Neuronal stem cell (in vitro differentiated cells): ENCODE measurements around the gene GABBR2.

ENCODE experiments used
- DNase-seq: peaks from one replicate; pipeline ENCODE4 v3.0.0-alpha.2; 2013; ENCODE audit warnings: low spot score
- H2AFZ ChIP-seq: one replicate; pipeline ENCODE4 v1.6.1; 2013; ENCODE audit warnings: mild to moderate bottlenecking, low read length, inconsistent platforms
- H2AK5ac ChIP-seq: 2 replicates; pipeline ENCODE4 v1.6.1; 2013; ENCODE audit warnings: low read depth, mild to moderate bottlenecking, inconsistent platforms, low read length, moderate library complexity, mixed read lengths
- H2BK120ac ChIP-seq: 2 replicates; pipeline ENCODE4 v1.6.1; 2013; ENCODE audit warnings: low read depth, mild to moderate bottlenecking, inconsistent platforms, low read length, moderate library complexity, mixed read lengths
- H2BK12ac ChIP-seq: one replicate; pipeline ENCODE4 v1.6.1; 2013; ENCODE audit warnings: low read length, inconsistent platforms
- H2BK15ac ChIP-seq: 2 replicates; pipeline ENCODE4 v1.6.1; 2013; ENCODE audit warnings: mild to moderate bottlenecking, low read length, inconsistent platforms, mixed read lengths
- H2BK5ac ChIP-seq: one replicate; pipeline ENCODE4 v1.6.1; 2013; ENCODE audit warnings: inconsistent platforms, mild to moderate bottlenecking, low read length, moderate library complexity
- H3K14ac ChIP-seq: one replicate; pipeline ENCODE4 v1.6.1; 2013; ENCODE audit warnings: low read length, inconsistent platforms
- H3K18ac ChIP-seq: 2 replicates; pipeline ENCODE4 v1.6.1; 2013; ENCODE audit warnings: low read length, inconsistent platforms
- H3K23ac ChIP-seq: 2 replicates; pipeline ENCODE4 v1.6.1; 2013; ENCODE audit warnings: low read depth, mild to moderate bottlenecking, mixed read lengths, low read length, inconsistent platforms; ENCODE audit not compliant: poor library complexity
- H3K27ac ChIP-seq: replicated peaks from 3 replicates; pipeline ENCODE4 v1.5.1; 2013; ENCODE audit warnings: low read length, inconsistent platforms
- H3K27me3 ChIP-seq, 3 experiments: 2 replicates each; pipeline ENCODE4 v1.6.1; 2013; ENCODE audit warnings: low read length in 3 of 3, mild to moderate bottlenecking in 2 of 3, inconsistent platforms in 1 of 3, low read depth in 1 of 3, mixed read lengths in 1 of 3, moderate library complexity in 1 of 3; ENCODE audit not compliant: control insufficient read depth in 3 of 3, insufficient read depth in 3 of 3
- H3K36me3 ChIP-seq, 2 donors: replicated peaks in 1 of 2; 2 replicates each; pipeline ENCODE4 v1.6.1; 2013; ENCODE audit warnings: low read length in 2 of 2; ENCODE audit not compliant: control insufficient read depth in 2 of 2, insufficient read depth in 2 of 2
- H3K4ac ChIP-seq: 2 replicates; pipeline ENCODE4 v1.6.1; 2013; ENCODE audit warnings: inconsistent platforms, mild to moderate bottlenecking, low read length, moderate library complexity
- H3K4me1 ChIP-seq, 2 donors: 1 replicate in 1 of 2; 2 replicates in 1 of 2; pipeline ENCODE4 v1.6.1; 2013; ENCODE audit warnings: low read length in 2 of 2, low read depth in 1 of 2; ENCODE audit not compliant: control insufficient read depth in 2 of 2, insufficient read depth in 1 of 2
- H3K4me2 ChIP-seq: one replicate; pipeline ENCODE4 v1.6.1; 2013; ENCODE audit warnings: mild to moderate bottlenecking, low read length, inconsistent platforms; ENCODE audit not compliant: insufficient read depth, poor library complexity, severe bottlenecking
- H3K4me3 ChIP-seq, 2 donors: 2 replicates each; pipeline ENCODE4 v1.5.1; 2013; ENCODE audit warnings: low read length in 2 of 2, mild to moderate bottlenecking in 2 of 2, inconsistent platforms in 1 of 2, moderate library complexity in 1 of 2
- H3K79me1 ChIP-seq: one replicate; pipeline ENCODE4 v1.6.1; 2013; ENCODE audit warnings: low read depth, mild to moderate bottlenecking, inconsistent platforms, low read length, moderate library complexity
- H3K9ac ChIP-seq: one replicate; pipeline ENCODE4 v1.6.1; 2013; ENCODE audit warnings: mild to moderate bottlenecking, low read depth, low read length, inconsistent platforms; ENCODE audit not compliant: poor library complexity
- H3K9me3 ChIP-seq, 2 donors: replicated peaks in 1 of 2; 2 replicates each; pipeline versions ENCODE3 to v1.6.1; 2013; ENCODE audit warnings: low read length in 2 of 2, mild to moderate bottlenecking in 2 of 2, inconsistent platforms in 1 of 2, low read depth in 1 of 2, mixed read lengths in 1 of 2, moderate library complexity in 1 of 2; ENCODE audit not compliant: control insufficient read depth in 2 of 2, insufficient read depth in 1 of 2
- H4K8ac ChIP-seq: one replicate; pipeline ENCODE4 v1.6.1; 2013; ENCODE audit warnings: low read depth, mild to moderate bottlenecking, inconsistent platforms, low read length, moderate library complexity
- H4K91ac ChIP-seq: one replicate; pipeline ENCODE4 v1.6.1; 2013; ENCODE audit warnings: low read length, low read depth, mild to moderate bottlenecking, inconsistent platforms; ENCODE audit not compliant: poor library complexity
- WGBS, 2 donors: extraction: QIAGEN DNeasy Blood & Tissue Kit; methylation state at CpG; one replicate each; pipeline ENCODE4 v1.1.7; 2013; ENCODE audit warnings: missing lambda C conversion rate in 2 of 2, mixed read lengths in 1 of 2; ENCODE audit not compliant: insufficient read length in 2 of 2, insufficient replicate concordance in 1 of 2; ENCODE audit errors: extremely low coverage in 2 of 2; 5-methylcytosine and 5-hydroxymethylcytosine counted together

GABBR2 gene

DNA sequence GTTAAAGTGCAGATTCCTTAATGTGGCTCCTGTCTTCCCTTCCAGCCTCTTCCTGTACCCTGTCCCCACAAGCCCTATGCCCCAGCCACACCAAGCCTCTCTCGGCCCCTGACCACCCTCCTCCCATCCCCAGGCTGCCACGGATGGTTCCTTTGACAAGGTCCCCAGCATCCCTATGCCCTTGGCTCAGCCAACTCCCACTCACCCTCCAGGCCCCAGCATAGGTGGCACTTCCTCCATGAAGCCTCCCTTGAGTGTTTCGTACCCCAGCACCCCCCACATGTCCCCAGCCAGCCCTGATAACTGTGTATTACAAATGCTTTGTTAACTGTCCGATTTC is 337.8 kb downstream of the GABBR2 start:
- H4K91ac ChIP-seq: no peak overlapping the region
- no peak overlapping the region for H2BK12ac ChIP-seq
- H3K14ac ChIP-seq: no peak overlapping the region
- H3K4me1 ChIP-seq: no peaks in the 10 kb centered on the region
- no peak overlapping the region for H3K4me2 ChIP-seq
- H3K18ac ChIP-seq: no peak overlapping the region
- H4K8ac ChIP-seq: no peak overlapping the region
- H2BK15ac ChIP-seq: no peak overlapping the region
- H3K23ac ChIP-seq: no peak overlapping the region
- H2AFZ ChIP-seq: no peak overlapping the region
- H3K4ac ChIP-seq: no peak overlapping the region
- no peak overlapping the region for H2BK120ac ChIP-seq
- H3K4me3 ChIP-seq: no peak overlapping the region
- no peaks in the 10 kb centered on the region for H3K36me3 ChIP-seq
- peaks cover 0 to under 1% of the 10 kb centered on the region in 2 donors for H3K9me3 ChIP-seq
- no peak for DNase-seq
- no peaks in the 10 kb centered on the region for H3K27me3 ChIP-seq
- no peak overlapping the region for H2BK5ac ChIP-seq
- H3K27ac ChIP-seq: no peak overlapping the region
- no peak overlapping the region for H3K9ac ChIP-seq
- no peaks in the 10 kb centered on the region for H3K79me1 ChIP-seq
- H2AK5ac ChIP-seq: no peak overlapping the region
- WGBS, 2 donors: no CpG with 5 or more reads among the region's 4 CpGs

DNA sequence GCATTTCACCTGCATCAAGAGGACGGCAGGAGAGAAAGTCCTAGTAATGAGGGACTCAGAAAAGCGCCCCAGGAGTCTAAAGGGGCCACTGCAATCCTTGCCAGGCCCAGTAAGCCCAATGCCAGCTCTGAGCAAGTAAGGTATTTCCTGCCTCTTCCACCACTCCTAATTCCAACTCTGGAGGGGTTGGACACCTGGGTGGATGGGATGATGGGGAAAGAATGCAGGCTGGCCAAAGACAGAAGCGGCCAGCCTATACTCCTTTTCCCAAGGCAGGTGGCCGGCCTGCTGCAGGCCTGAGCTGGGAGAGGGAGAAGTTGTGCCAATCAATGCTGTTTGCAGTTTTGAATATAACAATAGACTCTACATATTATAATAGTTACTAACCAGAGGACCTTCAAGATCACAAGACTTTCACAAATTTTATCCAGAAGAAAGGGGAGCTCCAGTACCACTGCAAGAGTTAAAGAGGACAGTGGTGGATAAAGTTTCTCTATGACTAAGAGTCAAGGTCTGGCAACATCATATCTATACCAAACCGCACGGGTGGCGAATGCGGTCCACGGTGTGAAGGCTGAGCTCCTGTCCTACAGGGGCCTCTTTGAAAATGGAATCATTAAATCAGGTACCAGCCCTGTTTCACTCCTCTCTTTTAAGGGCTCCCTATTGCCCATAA is 338.3 kb downstream of the GABBR2 start:
- no peak overlapping the region for H3K4me3 ChIP-seq
- no peak overlapping the region for H3K4me2 ChIP-seq
- no peak overlapping the region for H2BK12ac ChIP-seq
- H3K14ac ChIP-seq: no peak overlapping the region
- H3K4ac ChIP-seq: no peak overlapping the region
- no peak overlapping the region for H2BK15ac ChIP-seq
- H2BK120ac ChIP-seq: no peak overlapping the region
- no peak overlapping the region for H4K91ac ChIP-seq
- no peak overlapping the region for H2BK5ac ChIP-seq
- no peak overlapping the region for H3K18ac ChIP-seq
- no peak overlapping the region for H2AFZ ChIP-seq
- WGBS, 2 donors: no CpG with 5 or more reads among the region's 9 CpGs
- H3K9me3 ChIP-seq: peaks cover 2 to 5% of the 10 kb centered on the region in 2 donors
- H3K27ac ChIP-seq: no peak overlapping the region
- H2AK5ac ChIP-seq: no peak overlapping the region
- H3K23ac ChIP-seq: no peak overlapping the region
- H3K27me3 ChIP-seq: no peaks in the 10 kb centered on the region
- no peak for DNase-seq
- no peaks in the 10 kb centered on the region for H3K79me1 ChIP-seq
- H3K4me1 ChIP-seq: no peaks in the 10 kb centered on the region
- H3K9ac ChIP-seq: no peak overlapping the region
- H4K8ac ChIP-seq: no peak overlapping the region
- no peaks in the 10 kb centered on the region for H3K36me3 ChIP-seq

DNA sequence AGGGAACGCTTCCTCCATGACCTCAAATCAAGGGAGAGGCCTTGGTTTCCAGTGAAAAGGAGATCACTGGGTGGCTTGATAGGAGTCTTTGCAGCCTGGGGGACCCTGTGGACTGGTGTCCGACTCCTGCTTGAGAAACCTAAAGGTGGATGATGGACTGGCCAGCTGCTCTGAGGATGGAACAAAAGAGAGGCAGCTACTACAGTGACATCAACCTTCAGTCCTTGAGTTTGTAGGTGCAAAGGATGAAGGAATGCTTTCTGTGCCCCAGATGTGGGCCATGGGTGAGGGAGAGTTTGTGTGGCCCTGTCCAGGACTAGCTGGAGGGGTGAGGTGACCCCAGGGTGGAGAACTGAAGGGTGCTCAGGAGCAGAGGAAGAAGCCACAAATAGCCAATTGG is 338.8 kb downstream of the GABBR2 start:
- H2AK5ac ChIP-seq: no peak overlapping the region
- no peaks in the 10 kb centered on the region for H3K27me3 ChIP-seq
- H3K23ac ChIP-seq: no peak overlapping the region
- no peak overlapping the region for H2BK5ac ChIP-seq
- no peak overlapping the region for H3K4me3 ChIP-seq
- no peak overlapping the region for H3K27ac ChIP-seq
- no CpG with 5 or more reads among the region's 2 CpGs for WGBS, 2 donors
- no peak overlapping the region for H3K18ac ChIP-seq
- no peaks in the 10 kb centered on the region for H3K79me1 ChIP-seq
- no peaks in the 10 kb centered on the region for H3K4me1 ChIP-seq
- H3K14ac ChIP-seq: no peak overlapping the region
- H3K4ac ChIP-seq: no peak overlapping the region
- no peak overlapping the region for H3K9ac ChIP-seq
- H2AFZ ChIP-seq: no peak overlapping the region
- H2BK15ac ChIP-seq: no peak overlapping the region
- DNase-seq: no peak
- no peak overlapping the region for H4K91ac ChIP-seq
- H3K4me2 ChIP-seq: no peak overlapping the region
- H3K9me3 ChIP-seq: peaks cover 4 to 10% of the 10 kb centered on the region in 2 donors
- no peak overlapping the region for H4K8ac ChIP-seq
- no peak overlapping the region for H2BK12ac ChIP-seq
- no peaks in the 10 kb centered on the region for H3K36me3 ChIP-seq
- no peak overlapping the region for H2BK120ac ChIP-seq

DNA sequence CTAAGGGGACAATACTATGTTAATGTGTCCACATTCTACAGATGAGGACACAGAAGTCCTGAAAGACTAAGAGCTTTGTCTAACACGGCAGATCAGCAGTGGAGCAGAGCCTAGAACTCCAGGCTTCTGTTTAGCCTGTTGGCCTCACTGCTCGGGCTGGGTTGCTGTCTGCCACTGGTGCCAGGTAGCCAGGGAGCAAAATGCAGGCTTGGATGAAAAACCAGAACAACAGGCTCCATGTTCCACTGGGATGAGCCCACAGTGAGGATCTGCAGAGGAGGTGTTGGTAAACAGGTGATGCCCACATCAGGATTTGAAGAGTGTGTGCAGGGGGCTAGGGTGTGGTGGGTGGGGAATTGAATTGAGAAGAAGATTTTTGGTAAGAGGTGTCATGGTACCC is 339.3 kb downstream of the GABBR2 start:
- Histone ChIP-seq H2AK5ac (peak overlapping the region; percentile 8), H2AFZ (no peak overlapping the region), H3K23ac (no peak overlapping the region), H3K79me1 (no peaks in the 10 kb centered on the region), H2BK15ac (no peak overlapping the region), H2BK12ac (no peak overlapping the region), H3K36me3 (no peaks in the 10 kb centered on the region), H3K4me3 (no peak overlapping the region), H3K9me3 (peaks cover 4 to 10% of the 10 kb centered on the region in 2 donors), H3K14ac (no peak overlapping the region), H3K27me3 (no peaks in the 10 kb centered on the region), H3K27ac (no peak overlapping the region), H2BK120ac (no peak overlapping the region), H2BK5ac (no peak overlapping the region), H3K4ac (no peak overlapping the region), H3K4me2 (no peak overlapping the region), H4K91ac (no peak overlapping the region), H3K18ac (no peak overlapping the region), H4K8ac (no peak overlapping the region), H3K9ac (peak overlapping the region; percentile 13), H3K4me1 (no peaks in the 10 kb centered on the region)
- no peak for DNase-seq
- WGBS, 2 donors: no CpG with 5 or more reads among the region's 2 CpGs
